Type B pancreatic cell (in vitro differentiated cells): ENCODE measurements around the gene NOC4L. TPM values are rescaled to one million over a fixed set of nuclear protein-coding genes. Genes with fewer than 3 reads are reported as not detected.

Experiments used
- DNase-seq: peaks from one replicate; pipeline ENCODE4 v3.0.0; 2021; ENCODE audit warnings: mixed read lengths; ENCODE audit not compliant: unreplicated experiment; ENCODE audit errors: extremely low spot score
- H3K27ac Mint-ChIP-seq: 2 replicates; pipeline ENCODE4 v1.8.0; 2021; ENCODE audit warnings: mild to moderate bottlenecking, mixed read lengths
- H3K27me3 Mint-ChIP-seq: 2 replicates; pipeline ENCODE4 v1.8.0; 2021; ENCODE audit warnings: mixed read lengths
- H3K36me3 Mint-ChIP-seq: 2 replicates; pipeline ENCODE4 v1.8.0; 2021; ENCODE audit warnings: mixed read lengths
- H3K4me1 Mint-ChIP-seq: one replicate; pipeline ENCODE4 v1.8.0; 2021; ENCODE audit warnings: mixed read lengths; ENCODE audit not compliant: unreplicated experiment
- H3K4me3 Mint-ChIP-seq: 2 replicates; pipeline ENCODE4 v1.8.0; 2021; ENCODE audit warnings: mild to moderate bottlenecking, mixed read lengths
- H3K9me3 Mint-ChIP-seq: 2 replicates; pipeline ENCODE4 v1.8.0; 2021; ENCODE audit warnings: mixed read lengths
- CTCF ChIP-seq: fragments of 200-600 bp; sonication (generic); conservative IDR thresholded peaks from 2 replicates; pipeline ENCODE4 v1.5.0; 2021; ENCODE audit warnings: antibody characterized with exemption, mild to moderate bottlenecking
- total RNA-seq: library from RNA; stranded (reverse); gene quantifications from 2 replicates; pipeline ENCODE4 v1.2.1, GENCODE V29; 2021; ENCODE audit warnings: low replicate concordance

NOC4L gene
- total RNA-seq, 1 donor from 2014 or later = 27.8 TPM

GRCh38 chr12:132176385-132176919, 32.2 kb downstream of the NOC4L start:
- Mint-ChIP-seq H3K36me3 (no peaks in the 10 kb centered on the region), H3K27ac (no peak overlapping the region), H3K9me3 (no peaks in the 10 kb centered on the region), H3K4me3 (no peak overlapping the region), H3K27me3 (peaks cover 46% of the 10 kb centered on the region), H3K4me1 (peaks cover 5% of the 10 kb centered on the region)
- DNase-seq = no peak
- no peak for TF ChIP-seq CTCF

GRCh38 chr12:132176920-132177551, 32.8 kb downstream of the NOC4L start:
- Mint-ChIP-seq H3K9me3 (no peaks in the 10 kb centered on the region), H3K27ac (no peak overlapping the region), H3K36me3 (no peaks in the 10 kb centered on the region), H3K4me1 (peaks cover 5% of the 10 kb centered on the region), H3K4me3 (no peak overlapping the region), H3K27me3 (peaks cover 49% of the 10 kb centered on the region)
- TF ChIP-seq CTCF = no peak
- DNase-seq = no peak

- no peak overlapping the region for H3K27ac Mint-ChIP-seq
- H3K27me3 Mint-ChIP-seq = peaks cover 56% of the 10 kb centered on the region
- no peaks in the 10 kb centered on the region for H3K36me3 Mint-ChIP-seq
Observed at GRCh38 chr12:132178316-132178715, 34.1 kb downstream of the NOC4L start.

GRCh38 chr12:132178801-132179401, 34.6 kb downstream of the NOC4L start:
- TF ChIP-seq CTCF = no peak
- no peak overlapping the region for H3K4me3 Mint-ChIP-seq
- H3K27me3 Mint-ChIP-seq = peaks cover 60% of the 10 kb centered on the region

More at GRCh38 chr12:132178316-132178715, 34.1 kb downstream of the NOC4L start:
- DNase-seq = no peak
- Mint-ChIP-seq H3K9me3 (no peaks in the 10 kb centered on the region), H3K4me1 (peaks cover 5% of the 10 kb centered on the region), H3K4me3 (no peak overlapping the region)
- TF ChIP-seq CTCF = no peak

GRCh38 chr12:132179431-132180362, 35.4 kb downstream of the NOC4L start:
- DNase-seq = no peak
- H3K27me3 Mint-ChIP-seq = peaks cover 63% of the 10 kb centered on the region
- no peaks in the 10 kb centered on the region for H3K9me3 Mint-ChIP-seq
- TF ChIP-seq CTCF = no peak
- no peaks in the 10 kb centered on the region for H3K36me3 Mint-ChIP-seq
- H3K4me1 Mint-ChIP-seq = peaks cover 2% of the 10 kb centered on the region
- no peak overlapping the region for H3K4me3 Mint-ChIP-seq
- no peak overlapping the region for H3K27ac Mint-ChIP-seq

More at GRCh38 chr12:132178801-132179401, 34.6 kb downstream of the NOC4L start:
- Mint-ChIP-seq H3K9me3 (no peaks in the 10 kb centered on the region), H3K36me3 (no peaks in the 10 kb centered on the region), H3K27ac (no peak overlapping the region), H3K4me1 (peaks cover 5% of the 10 kb centered on the region)
- DNase-seq = no peak
